Lower lobe of right lung (tissue), 2 donors: Measurements from ENCODE around the gene CMTM8. TPM values are rescaled to one million over a fixed set of nuclear protein-coding genes. Genes with fewer than 3 reads are reported as not detected.
A peak's percentile ranks its signal among the peaks of the same experiment; 100 is the strongest.
"Not testable (repeated sequence)": the region's sequence is repeated elsewhere in the genome, so short reads cannot be mapped to it uniquely, and the experiment has no call there.

Experiments
- ATAC-seq, 2 donors: fragments of 200-7000 bp; cut with Tn5 transposase; one replicate each; pipeline ENCODE4 v1.9.1; 2020 to 2022; ENCODE audit warnings: mild to moderate bottlenecking in 2 of 2, moderate library complexity in 2 of 2
- DNase-seq: peaks from one replicate; pipeline ENCODE4 v3.0.0-alpha.2; 2020
- H3K27ac ChIP-seq: fragments of 200-600 bp; one replicate; pipeline ENCODE4 v1.8.0; 2022
- H3K27me3 ChIP-seq: fragments of 200-600 bp; one replicate; pipeline ENCODE4 v1.8.0; 2022; ENCODE audit warnings: low read depth
- H3K36me3 ChIP-seq: fragments of 200-600 bp; one replicate; pipeline ENCODE4 v1.8.0; 2022; ENCODE audit warnings: mild to moderate bottlenecking
- H3K4me1 ChIP-seq: fragments of 200-600 bp; one replicate; pipeline ENCODE4 v1.8.0; 2022
- H3K4me3 ChIP-seq: fragments of 200-600 bp; one replicate; pipeline ENCODE4 v1.8.0; 2022; ENCODE audit warnings: mild to moderate bottlenecking
- H3K9me3 ChIP-seq: fragments of 200-600 bp; one replicate; pipeline ENCODE4 v1.8.0; 2022
- intact Hi-C: fragments of 100-400 bp; cut with DNase I; formaldehyde crosslinking; loops from one replicate; pipeline ENCODE4 v1.11.0; 2022
- long read RNA-seq: library from polyadenylated mRNA; unstranded; transcript quantifications from one replicate; pipeline ENCODE4 v2.0.0, GENCODE V29; 2021
- total RNA-seq: library from RNA; stranded (reverse); fragmentation: NEBNext Ultra II Directional; extraction: Animal tissue kit (Norgen Biotek cat#: 25700); gene quantifications from one replicate; pipeline ENCODE4 v1.2.1, GENCODE V29; 2021
- TF ChIP-seq, protein P1 (sequence below): fragments of 200-600 bp; IDR thresholded peaks from one replicate; pipeline ENCODE4 v1.8.0; 2022; ENCODE audit warnings: antibody characterized with exemption, mild to moderate bottlenecking
- donor health status: DM: no; HTN: yes; CAD: no; lungs with severe emphysema.

Gene CMTM8, protein sequence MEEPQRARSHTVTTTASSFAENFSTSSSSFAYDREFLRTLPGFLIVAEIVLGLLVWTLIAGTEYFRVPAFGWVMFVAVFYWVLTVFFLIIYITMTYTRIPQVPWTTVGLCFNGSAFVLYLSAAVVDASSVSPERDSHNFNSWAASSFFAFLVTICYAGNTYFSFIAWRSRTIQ
- 25.6 TPM for total RNA-seq
- long read RNA-seq, transcript CMTM8-201 (4 exons, 1,174 nt): major isoform, 27 of 39 reads
- long read RNA-seq, partial matches to known transcripts: 1 of 39 reads
- long read RNA-seq, other reads (novel, unspliced or antisense): 11 of 39 reads

GRCh38 chr3:32238453-32239306 lies at the start of gene CMTM8:
TSS of gene CMTM8 (plus strand) at chr3:32238680. CDS start at chr3:32238973, 293 bp downstream.
- no peaks in the 10 kb centered on the region for H3K36me3 ChIP-seq
- intact Hi-C loops: no loop called here
- H3K9me3 ChIP-seq: peaks cover 11% of the 10 kb centered on the region
- peak within 1 kb of the TSS; percentile 80 for H3K4me3 ChIP-seq
- TF ChIP-seq, protein P1, sequence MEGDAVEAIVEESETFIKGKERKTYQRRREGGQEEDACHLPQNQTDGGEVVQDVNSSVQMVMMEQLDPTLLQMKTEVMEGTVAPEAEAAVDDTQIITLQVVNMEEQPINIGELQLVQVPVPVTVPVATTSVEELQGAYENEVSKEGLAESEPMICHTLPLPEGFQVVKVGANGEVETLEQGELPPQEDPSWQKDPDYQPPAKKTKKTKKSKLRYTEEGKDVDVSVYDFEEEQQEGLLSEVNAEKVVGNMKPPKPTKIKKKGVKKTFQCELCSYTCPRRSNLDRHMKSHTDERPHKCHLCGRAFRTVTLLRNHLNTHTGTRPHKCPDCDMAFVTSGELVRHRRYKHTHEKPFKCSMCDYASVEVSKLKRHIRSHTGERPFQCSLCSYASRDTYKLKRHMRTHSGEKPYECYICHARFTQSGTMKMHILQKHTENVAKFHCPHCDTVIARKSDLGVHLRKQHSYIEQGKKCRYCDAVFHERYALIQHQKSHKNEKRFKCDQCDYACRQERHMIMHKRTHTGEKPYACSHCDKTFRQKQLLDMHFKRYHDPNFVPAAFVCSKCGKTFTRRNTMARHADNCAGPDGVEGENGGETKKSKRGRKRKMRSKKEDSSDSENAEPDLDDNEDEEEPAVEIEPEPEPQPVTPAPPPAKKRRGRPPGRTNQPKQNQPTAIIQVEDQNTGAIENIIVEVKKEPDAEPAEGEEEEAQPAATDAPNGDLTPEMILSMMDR: no peak
- H3K27ac ChIP-seq: peak within 1 kb of the TSS; percentile 90
- ATAC-seq (peak; percentile 93 to 94), DNase-seq (peak; percentile 76)
- H3K4me1 ChIP-seq: peaks cover 42% of the 10 kb centered on the region
- no peaks in the 10 kb centered on the region for H3K27me3 ChIP-seq

- ATAC-seq: no peak
Measured at GRCh38 chr3:32189693-32190092, 48.8 kb upstream of the CMTM8 start.

DNA sequence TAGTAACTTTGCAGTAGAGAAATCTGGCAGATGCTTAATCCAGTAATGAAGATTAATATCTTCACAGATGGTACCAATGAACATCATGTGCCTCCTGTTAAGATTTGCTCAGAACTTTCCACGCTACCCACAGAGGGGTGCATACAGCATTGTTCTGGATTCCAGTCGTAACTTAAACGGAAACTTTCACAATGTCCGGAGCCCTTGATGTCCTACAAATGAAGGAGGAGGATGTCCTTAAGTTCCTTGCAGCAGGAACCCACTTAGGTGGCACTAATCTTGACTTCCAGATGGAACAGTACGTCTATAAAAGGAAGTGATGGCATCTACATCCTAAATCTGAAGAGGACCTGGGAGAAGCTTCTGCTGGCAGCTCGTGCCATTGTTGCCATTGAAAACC lies 47.9 kb upstream of the CMTM8 start:
- H3K27me3 ChIP-seq, H3K4me1 ChIP-seq, H3K36me3 ChIP-seq, ATAC-seq, H3K9me3 ChIP-seq, H3K4me3 ChIP-seq, intact Hi-C loops, DNase-seq: not testable (repeated sequence)
- peak overlapping the region; percentile 28 for H3K27ac ChIP-seq

More at GRCh38 chr3:32189693-32190092, 48.8 kb upstream of the CMTM8 start:
- intact Hi-C loops: no loop called here
- no peak for DNase-seq
- Histone ChIP-seq H3K4me1 (no peaks in the 10 kb centered on the region), H3K4me3 (no peak overlapping the region), H3K27ac (peak overlapping the region; percentile 28), H3K9me3 (no peaks in the 10 kb centered on the region), H3K36me3 (no peaks in the 10 kb centered on the region), H3K27me3 (no peaks in the 10 kb centered on the region)
- TF ChIP-seq, protein P1: no peak

DNA sequence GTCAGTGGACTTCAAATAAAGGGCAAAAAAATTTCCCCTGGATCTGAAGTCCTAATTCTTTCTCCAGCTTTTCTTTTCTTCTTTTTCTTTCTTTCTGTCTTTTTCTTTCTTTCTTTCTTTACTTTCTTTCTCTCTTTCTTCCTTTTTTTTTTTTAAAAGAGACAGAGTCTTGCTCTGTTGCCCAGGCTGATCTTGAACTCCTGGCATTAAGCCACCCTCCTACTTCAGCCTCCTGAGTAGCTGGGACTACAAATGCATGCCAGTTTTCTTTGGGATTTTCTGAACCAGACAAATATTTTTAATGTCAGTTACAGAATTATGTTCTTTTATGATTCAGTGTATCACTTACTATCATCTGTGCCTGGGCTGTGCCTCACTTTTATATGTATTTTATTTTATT lies 45.4 kb upstream of the CMTM8 start:
- Histone ChIP-seq H3K27ac (no peak overlapping the region), H3K27me3 (no peaks in the 10 kb centered on the region), H3K9me3 (no peaks in the 10 kb centered on the region), H3K36me3 (no peaks in the 10 kb centered on the region), H3K4me1 (no peaks in the 10 kb centered on the region), H3K4me3 (no peak overlapping the region)
- ATAC-seq (no peak), DNase-seq (no peak)
- intact Hi-C loops: no loop called here
- TF ChIP-seq, protein P1: no peak

- H3K4me1 ChIP-seq: peaks cover 2% of the 10 kb centered on the region
- no peak overlapping the region for H3K27ac ChIP-seq
- TF ChIP-seq, protein P1: no peak
- no peak for ATAC-seq
- no peak for DNase-seq
- intact Hi-C loops: no loop called here
- no peaks in the 10 kb centered on the region for H3K36me3 ChIP-seq
- H3K9me3 ChIP-seq: no peaks in the 10 kb centered on the region
- H3K27me3 ChIP-seq: no peaks in the 10 kb centered on the region
- H3K4me3 ChIP-seq: no peak overlapping the region
Measured at GRCh38 chr3:32194653-32195052, 43.8 kb upstream of the CMTM8 start.
